Brain microvascular endothelial cell (primary cell): Measurements from ENCODE around the gene ACSL5.

ENCODE experiments used
- DNase-seq: peaks from one replicate; pipeline ENCODE4 v3.0.0-alpha.2; 2020
- H3K27ac ChIP-seq: fragments of 250-450 bp; sonication (Bioruptor Pico); 2 replicates; pipeline ENCODE4 v1.5.1; 2020; ENCODE audit warnings: mild to moderate bottlenecking, moderate library complexity
- H3K27me3 ChIP-seq: fragments of 250-450 bp; sonication (Bioruptor Pico); replicated peaks from 2 replicates; pipeline ENCODE4 v1.5.1; 2020; ENCODE audit warnings: mild to moderate bottlenecking
- H3K36me3 ChIP-seq: fragments of 250-450 bp; sonication (Bioruptor Pico); replicated peaks from 2 replicates; pipeline ENCODE4 v1.5.1; 2020; ENCODE audit warnings: mild to moderate bottlenecking
- H3K4me3 ChIP-seq: 2 replicates; pipeline ENCODE4 v1.5.1; 2011; ENCODE audit warnings: low read depth, mild to moderate bottlenecking, control low read depth, low read length, moderate library complexity
- in situ Hi-C: cut with HindIII; loops from 2 replicates; pipeline ENCODE4 v1.10.0; 2017; ENCODE audit warnings: low sequenced_read_pairs, low pct_ligation_motif_present
- TF ChIP-seq, protein P1 (sequence below): IDR thresholded peaks from 2 replicates; pipeline ENCODE4 v1.5.1; 2011; ENCODE audit warnings: low read depth, mild to moderate bottlenecking, moderate library complexity, low read length, control low read depth, inconsistent platforms; ENCODE audit errors: missing control alignments

ACSL5 gene

DNA sequence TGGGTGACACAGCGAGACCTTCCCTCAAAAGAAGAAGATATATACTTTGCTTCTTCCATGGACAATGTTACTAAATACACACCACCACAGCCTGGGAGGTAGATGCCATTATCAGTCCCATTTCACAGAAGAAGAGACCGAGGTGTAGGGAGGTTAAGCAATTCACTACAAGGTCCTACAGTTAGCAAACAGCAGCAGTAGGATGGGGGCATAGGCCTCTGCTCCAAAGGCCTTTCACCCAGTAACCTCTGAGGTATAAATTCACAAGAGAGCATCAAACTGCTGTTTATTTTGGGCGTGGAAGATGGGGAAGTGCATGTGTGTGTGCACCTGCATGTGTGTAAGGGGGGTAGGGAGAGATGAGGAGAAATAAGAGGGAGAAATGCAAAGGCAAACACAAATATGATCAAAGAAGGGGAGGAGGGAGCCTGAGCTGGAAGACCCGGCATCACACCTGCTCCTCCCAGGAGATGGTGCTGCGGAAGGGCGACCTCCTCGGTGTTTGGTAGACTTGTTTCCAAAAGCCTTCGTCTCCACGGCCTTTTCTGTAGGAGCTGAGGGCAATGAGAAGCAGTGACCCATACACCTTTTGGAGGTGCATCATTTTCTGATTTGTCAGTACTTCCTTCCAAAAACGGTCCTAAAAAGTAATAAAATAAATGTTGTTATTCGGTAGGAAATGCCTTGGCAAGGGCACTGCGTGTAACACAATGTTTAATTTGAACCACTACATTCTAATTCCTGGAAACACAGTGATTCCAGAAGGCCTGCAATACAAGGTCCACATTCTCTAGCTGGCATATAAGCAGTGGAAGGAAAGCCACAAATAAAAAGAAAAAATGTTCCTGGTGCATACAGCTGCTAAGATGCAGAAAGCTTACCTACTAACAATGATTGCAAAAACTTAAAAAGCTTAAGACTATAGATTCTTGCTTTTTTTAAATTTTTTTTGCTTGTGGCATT lies 25.9 kb upstream of the ACSL5 start:
- TF ChIP-seq, protein P1, sequence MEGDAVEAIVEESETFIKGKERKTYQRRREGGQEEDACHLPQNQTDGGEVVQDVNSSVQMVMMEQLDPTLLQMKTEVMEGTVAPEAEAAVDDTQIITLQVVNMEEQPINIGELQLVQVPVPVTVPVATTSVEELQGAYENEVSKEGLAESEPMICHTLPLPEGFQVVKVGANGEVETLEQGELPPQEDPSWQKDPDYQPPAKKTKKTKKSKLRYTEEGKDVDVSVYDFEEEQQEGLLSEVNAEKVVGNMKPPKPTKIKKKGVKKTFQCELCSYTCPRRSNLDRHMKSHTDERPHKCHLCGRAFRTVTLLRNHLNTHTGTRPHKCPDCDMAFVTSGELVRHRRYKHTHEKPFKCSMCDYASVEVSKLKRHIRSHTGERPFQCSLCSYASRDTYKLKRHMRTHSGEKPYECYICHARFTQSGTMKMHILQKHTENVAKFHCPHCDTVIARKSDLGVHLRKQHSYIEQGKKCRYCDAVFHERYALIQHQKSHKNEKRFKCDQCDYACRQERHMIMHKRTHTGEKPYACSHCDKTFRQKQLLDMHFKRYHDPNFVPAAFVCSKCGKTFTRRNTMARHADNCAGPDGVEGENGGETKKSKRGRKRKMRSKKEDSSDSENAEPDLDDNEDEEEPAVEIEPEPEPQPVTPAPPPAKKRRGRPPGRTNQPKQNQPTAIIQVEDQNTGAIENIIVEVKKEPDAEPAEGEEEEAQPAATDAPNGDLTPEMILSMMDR: no peak
- Histone ChIP-seq H3K4me3 (no peak overlapping the region), H3K36me3 (no peaks in the 10 kb centered on the region), H3K27ac (no peak overlapping the region), H3K27me3 (no peaks in the 10 kb centered on the region)
- in situ Hi-C loops: no loop called here
- no peak for DNase-seq

DNA sequence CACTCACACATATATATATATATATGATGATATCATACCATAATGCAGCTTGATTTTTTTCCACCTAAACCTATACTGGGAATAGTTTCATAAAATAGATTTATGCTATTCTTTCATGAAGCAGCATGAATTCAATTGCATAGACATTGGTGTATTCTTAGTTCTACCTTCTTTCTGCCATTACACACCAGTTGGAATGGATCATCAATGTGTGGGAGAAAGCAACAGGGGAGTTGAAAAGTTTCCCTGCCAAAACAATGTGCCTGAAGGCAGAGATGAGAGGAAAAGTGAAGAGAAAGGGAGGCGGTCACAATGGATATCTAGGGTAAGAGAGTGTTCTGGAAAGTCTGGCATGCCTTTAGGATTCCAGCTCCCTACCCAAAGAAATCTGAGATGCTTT lies 25.2 kb upstream of the ACSL5 start:
- in situ Hi-C loops: no loop called here
- no peak for DNase-seq
- H3K4me3 ChIP-seq: no peak overlapping the region
- H3K27ac ChIP-seq: no peak overlapping the region
- no peaks in the 10 kb centered on the region for H3K36me3 ChIP-seq
- no peaks in the 10 kb centered on the region for H3K27me3 ChIP-seq
- TF ChIP-seq, protein P1: no peak

DNA sequence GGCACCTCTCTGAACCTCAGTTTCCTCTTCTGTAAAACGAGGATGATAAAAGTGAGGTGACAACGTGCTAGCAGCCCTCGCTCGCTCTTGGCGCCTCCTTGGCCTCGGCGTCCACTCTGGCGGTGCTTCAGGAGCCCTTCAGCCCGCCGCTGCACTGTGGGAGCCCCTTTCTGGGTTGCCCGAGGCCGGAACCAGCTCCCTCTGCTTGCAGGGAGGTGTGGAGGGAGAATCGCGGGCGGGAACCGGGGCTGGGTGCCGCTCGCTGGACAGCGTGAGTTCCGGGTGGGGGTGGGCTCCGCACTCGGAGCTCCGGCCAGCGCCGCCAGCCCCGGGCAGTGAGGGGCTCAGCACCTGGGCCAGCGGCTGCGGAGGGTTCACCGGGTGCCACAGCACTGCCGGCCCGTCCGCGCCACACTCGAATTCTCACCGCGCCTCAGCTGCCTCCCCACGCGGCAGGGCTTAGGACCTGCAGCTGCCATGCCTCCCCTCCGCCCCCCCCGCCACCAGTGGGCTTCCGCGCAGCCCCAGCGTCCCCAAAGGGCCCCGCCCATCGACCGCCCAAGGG lies 24.3 kb upstream of the ACSL5 start:
- no peaks in the 10 kb centered on the region for H3K36me3 ChIP-seq
- H3K27ac ChIP-seq: no peak overlapping the region
- no peak for DNase-seq
- H3K27me3 ChIP-seq: no peaks in the 10 kb centered on the region
- TF ChIP-seq, protein P1: no peak
- in situ Hi-C loops: no loop called here
- no peak overlapping the region for H3K4me3 ChIP-seq

DNA sequence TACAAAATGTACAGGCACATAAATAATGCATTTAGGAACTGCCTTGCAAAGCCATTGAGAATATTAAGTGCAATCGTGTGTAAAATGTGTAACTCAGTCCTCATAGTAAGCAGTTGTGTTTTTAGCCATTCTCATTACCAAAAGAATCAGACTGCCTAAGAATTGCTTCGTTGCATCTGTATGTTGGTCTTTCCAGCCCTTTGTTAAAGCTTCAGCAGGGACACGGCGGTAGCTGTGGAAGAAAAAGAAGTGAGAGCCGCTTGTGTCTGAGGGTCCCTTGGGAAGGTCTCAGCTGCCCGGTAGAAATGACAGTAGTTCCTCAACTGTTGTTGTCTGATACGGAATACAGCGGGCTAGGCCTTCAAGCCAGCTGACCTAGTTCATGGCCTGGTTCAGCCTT lies 22.8 kb upstream of the ACSL5 start:
- in situ Hi-C loops: no loop called here
- no peak for DNase-seq
- TF ChIP-seq, protein P1: no peak

DNA sequence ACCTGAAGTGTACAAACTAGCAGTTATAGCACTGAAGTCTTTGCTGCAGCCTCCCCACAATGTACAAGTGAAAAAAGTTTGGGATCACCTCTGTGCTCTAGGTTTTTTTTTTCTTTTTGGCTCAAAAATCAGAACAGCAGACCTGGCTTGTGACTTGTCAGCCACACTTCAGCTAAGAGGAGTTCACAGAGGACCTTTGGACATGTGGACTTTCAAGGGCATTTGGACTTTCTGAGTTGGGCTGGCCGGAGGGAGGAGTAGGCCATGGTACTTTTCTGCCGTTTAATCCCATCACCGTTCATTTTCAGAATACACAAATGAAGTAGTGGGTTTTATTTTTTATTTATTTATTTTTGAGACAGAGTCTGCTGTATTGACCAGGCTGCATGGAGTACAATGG lies 21.9 kb upstream of the ACSL5 start:
- H3K27ac ChIP-seq: no peak overlapping the region
- H3K27me3 ChIP-seq: no peaks in the 10 kb centered on the region
- no peak overlapping the region for H3K4me3 ChIP-seq
- DNase-seq: no peak
- in situ Hi-C loops: no loop called here
- no peaks in the 10 kb centered on the region for H3K36me3 ChIP-seq
- TF ChIP-seq, protein P1: no peak

More for the DNA sequence above, 22.8 kb upstream of the ACSL5 start:
- H3K36me3 ChIP-seq: no peaks in the 10 kb centered on the region
- no peak overlapping the region for H3K27ac ChIP-seq
- H3K27me3 ChIP-seq: no peaks in the 10 kb centered on the region
- no peak overlapping the region for H3K4me3 ChIP-seq
